CD14-positive monocyte (primary cell): ENCODE results near the gene LETM1. TPM values are rescaled to one million over a fixed set of nuclear protein-coding genes. Genes with fewer than 3 reads are reported as not detected.

Source experiments
- DNase-seq, 3 donors: peaks; one replicate each; pipeline ENCODE4 v3.0.0-alpha.2; 2011 to 2022
- H2AFZ ChIP-seq: 2 replicates; pipeline ENCODE4 v1.6.0; 2012; ENCODE audit warnings: mild to moderate bottlenecking, low read depth, low read length, inconsistent platforms; ENCODE audit not compliant: insufficient read depth, poor library complexity, severe bottlenecking
- H3K27ac ChIP-seq, 2 donors: 1 replicate in 1 of 2; 2 replicates in 1 of 2; pipeline ENCODE4 v1.5.1; 2012 to 2013; ENCODE audit warnings: low read length in 2 of 2, control low read depth in 1 of 2, inconsistent platforms in 1 of 2, low read depth in 1 of 2, mild to moderate bottlenecking in 1 of 2
- H3K27me3 ChIP-seq, 2 donors: one replicate each; pipeline versions ENCODE4 v1.6.0 to v1.6.1; 2011 to 2013; ENCODE audit warnings: low read length in 2 of 2; ENCODE audit not compliant: control insufficient read depth in 2 of 2, insufficient read depth in 2 of 2
- H3K36me3 ChIP-seq, 2 donors: replicated peaks in 1 of 2; 1 replicate in 1 of 2; 2 replicates in 1 of 2; pipeline versions ENCODE4 v1.5.1 to v1.6.1; 2012 to 2013; ENCODE audit warnings: low read length in 2 of 2, control low read depth in 1 of 2, inconsistent platforms in 1 of 2, mild to moderate bottlenecking in 1 of 2; ENCODE audit not compliant: insufficient read depth in 2 of 2, control insufficient read depth in 1 of 2
- H3K4me1 ChIP-seq, 2 donors: 1 replicate in 1 of 2; 2 replicates in 1 of 2; pipeline versions ENCODE4 v1.5.1 to v1.6.1; 2012 to 2013; ENCODE audit warnings: low read length in 2 of 2, control low read depth in 1 of 2, inconsistent platforms in 1 of 2, mild to moderate bottlenecking in 1 of 2, moderate library complexity in 1 of 2; ENCODE audit not compliant: insufficient read depth in 2 of 2, control insufficient read depth in 1 of 2
- H3K4me2 ChIP-seq: replicated peaks from 2 replicates; pipeline ENCODE3; 2012; ENCODE audit warnings: low read length, moderate library complexity, mild to moderate bottlenecking; ENCODE audit not compliant: poor library complexity, severe bottlenecking; ENCODE audit errors: extremely low read depth
- H3K4me3 ChIP-seq, 3 experiments: fragments of 200-600 bp in 1 of 3; sonication (generic) in 1 of 3; replicated peaks in 1 of 3; 1 replicate in 2 of 3; 2 replicates in 1 of 3; pipeline ENCODE4 v1.5.1; 2011 to 2013; ENCODE audit warnings: low read length in 3 of 3, mild to moderate bottlenecking in 3 of 3, control low read depth in 2 of 3, low read depth in 2 of 3, inconsistent platforms in 1 of 3, moderate library complexity in 1 of 3
- H3K79me2 ChIP-seq: 2 replicates; pipeline ENCODE4 v1.6.0; 2012; ENCODE audit warnings: mild to moderate bottlenecking, control low read depth, inconsistent platforms, low read length, moderate library complexity; ENCODE audit not compliant: insufficient read depth
- H3K9ac ChIP-seq: 2 replicates; pipeline ENCODE4 v1.6.0; 2017; ENCODE audit warnings: low read length, mild to moderate bottlenecking; ENCODE audit not compliant: insufficient read depth, poor library complexity, severe bottlenecking
- H3K9me3 ChIP-seq, 2 donors: replicated peaks in 1 of 2; 1 replicate in 1 of 2; 2 replicates in 1 of 2; pipeline versions ENCODE4 v1.5.1 to v1.6.1; 2012 to 2013; ENCODE audit warnings: low read length in 2 of 2, control low read depth in 1 of 2; ENCODE audit not compliant: control insufficient read depth in 1 of 2, insufficient read depth in 1 of 2
- H4K20me1 ChIP-seq: 2 replicates; pipeline ENCODE4 v1.6.0; 2012; ENCODE audit warnings: mild to moderate bottlenecking, low read length, control low read depth, moderate library complexity; ENCODE audit not compliant: insufficient read depth
- H3K27ac Mint-ChIP-seq, 7 donors: one replicate each; pipeline ENCODE4 v1.8.0; 2020; ENCODE audit warnings: mild to moderate bottlenecking in 7 of 7, mixed read lengths in 7 of 7, moderate library complexity in 6 of 7, inconsistent platforms in 2 of 7
- H3K27me3 Mint-ChIP-seq, 3 donors: one replicate each; pipeline ENCODE4 v1.8.0; 2021 to 2022; ENCODE audit warnings: low read depth in 3 of 3, mild to moderate bottlenecking in 3 of 3, mixed read lengths in 3 of 3, moderate library complexity in 3 of 3, inconsistent platforms in 1 of 3
- H3K36me3 Mint-ChIP-seq, 2 donors: one replicate each; pipeline ENCODE4 v1.8.0; 2020; ENCODE audit warnings: mixed read lengths in 2 of 2, inconsistent platforms in 1 of 2, mild to moderate bottlenecking in 1 of 2
- H3K4me1 Mint-ChIP-seq: one replicate; pipeline ENCODE4 v1.8.0; 2020; ENCODE audit warnings: mild to moderate bottlenecking, mixed read lengths
- H3K4me3 Mint-ChIP-seq, 2 donors: one replicate each; pipeline ENCODE4 v1.8.0; 2020; ENCODE audit warnings: mild to moderate bottlenecking in 2 of 2, mixed read lengths in 2 of 2, moderate library complexity in 1 of 2
- H3K9me3 Mint-ChIP-seq, 7 donors: one replicate each; pipeline ENCODE4 v1.8.0; 2020 to 2022; ENCODE audit warnings: mixed read lengths in 7 of 7, mild to moderate bottlenecking in 6 of 7, moderate library complexity in 6 of 7, inconsistent platforms in 2 of 7
- WGBS: methylation state at CpG from one replicate; pipeline ENCODE4 v1.1.5; 2013; ENCODE audit warnings: missing lambda C conversion rate; ENCODE audit not compliant: insufficient coverage; 5-methylcytosine and 5-hydroxymethylcytosine counted together
- intact Hi-C, 2 donors: fragments of 100-400 bp; cut with micrococcal nuclease; formaldehyde crosslinking; loops; one replicate each; pipeline versions ENCODE4 v1.15.0 to v1.15.1; 2023
- polyA plus RNA-seq, 3 donors: library from polyadenylated mRNA; depleted of rRNA in 1 of 3; unstranded in 2 of 3; stranded (reverse) in 1 of 3; fragments of 300-500 nt in 2 of 3; fragments of >200 nt in 1 of 3; fragmentation: Illumina TruSeq in 2 of 3; gene quantifications; 1 replicate in 2 of 3; 2 replicates in 1 of 3; pipeline ENCODE4 v1.2.3, GENCODE V29; 2012 to 2021
- TF ChIP-seq, protein P1 (sequence below): fragments of 200-600 bp; IDR thresholded peaks from one replicate; pipeline ENCODE4 v1.8.0; 2022; ENCODE audit warnings: antibody characterized with exemption, mild to moderate bottlenecking

Gene LETM1
- polyA plus RNA-seq, 3 donors, result 6.2 to 18.6 (median 9.0) TPM

DNA sequence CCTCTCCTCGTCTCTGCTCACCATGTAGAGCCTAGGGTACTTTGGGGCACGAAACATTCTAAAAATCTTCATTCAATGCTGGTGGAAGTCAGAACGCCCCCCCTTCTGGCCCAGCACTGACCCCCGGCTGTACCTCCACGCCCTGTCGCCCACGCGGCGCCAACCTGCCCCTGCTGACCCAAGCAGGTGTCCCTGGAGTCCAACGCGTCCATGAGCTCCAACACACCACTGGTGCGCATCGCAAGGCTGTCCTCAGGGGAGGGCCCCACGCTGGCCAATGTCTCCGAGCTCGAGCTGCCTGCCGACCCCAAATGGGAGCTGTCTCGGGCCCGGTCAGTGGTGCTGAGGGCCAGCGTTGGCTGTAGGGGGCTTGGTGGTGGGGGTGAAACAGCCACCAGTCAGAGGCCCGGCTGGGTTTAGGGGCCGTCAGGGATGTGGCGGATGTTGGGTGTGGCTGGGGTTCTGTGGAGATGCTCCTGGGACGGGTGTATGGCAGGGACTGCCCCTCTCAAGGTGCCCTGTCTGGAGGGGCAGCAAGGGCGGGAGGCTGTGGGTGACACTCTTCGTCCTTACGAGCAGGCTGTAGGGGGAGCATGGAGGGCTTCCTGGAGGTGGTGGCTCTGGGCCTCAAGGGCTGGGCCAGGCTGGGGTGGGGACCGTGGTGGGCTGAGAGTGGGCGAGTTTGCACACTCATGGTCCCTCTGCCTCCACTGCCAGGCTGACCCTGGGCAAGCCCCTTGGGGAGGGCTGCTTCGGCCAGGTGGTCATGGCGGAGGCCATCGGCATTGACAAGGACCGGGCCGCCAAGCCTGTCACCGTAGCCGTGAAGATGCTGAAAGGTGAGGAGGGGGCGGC is 51.1 kb downstream of the LETM1 start:
- no peak for DNase-seq
- H3K9ac ChIP-seq, result no peak overlapping the region
- H2AFZ ChIP-seq, result no peak overlapping the region
- no peak overlapping the region for H3K27ac ChIP-seq
- H3K36me3 ChIP-seq, result no peaks in the 10 kb centered on the region
- H3K4me1 Mint-ChIP-seq, result peaks cover 2% of the 10 kb centered on the region
- no peaks in the 10 kb centered on the region for H3K79me2 ChIP-seq
- no peak overlapping the region for H3K4me3 ChIP-seq
- intact Hi-C loops, result loop anchor here in 1 of 2 donors (5.0 kb wide), 1 partner anchor 53 kb away; no protein-coding TSS in a partner anchor
- no peaks in the 10 kb centered on the region for H3K9me3 ChIP-seq
- WGBS, result 94% methylated on average over 27 of the region's 37 CpGs
- H3K27me3 ChIP-seq, result no peaks in the 10 kb centered on the region
- peaks cover 0 to 11% (median 7%) of the 10 kb centered on the region in 3 donors for H3K27me3 Mint-ChIP-seq
- peaks cover 4% of the 10 kb centered on the region for H4K20me1 ChIP-seq
- peaks cover 0 to 6% (median 0%) of the 10 kb centered on the region in 7 donors for H3K9me3 Mint-ChIP-seq
- no peaks in the 10 kb centered on the region for H3K36me3 Mint-ChIP-seq
- no peak overlapping the region for H3K4me3 Mint-ChIP-seq
- no peak overlapping the region for H3K4me2 ChIP-seq
- TF ChIP-seq, protein P1, sequence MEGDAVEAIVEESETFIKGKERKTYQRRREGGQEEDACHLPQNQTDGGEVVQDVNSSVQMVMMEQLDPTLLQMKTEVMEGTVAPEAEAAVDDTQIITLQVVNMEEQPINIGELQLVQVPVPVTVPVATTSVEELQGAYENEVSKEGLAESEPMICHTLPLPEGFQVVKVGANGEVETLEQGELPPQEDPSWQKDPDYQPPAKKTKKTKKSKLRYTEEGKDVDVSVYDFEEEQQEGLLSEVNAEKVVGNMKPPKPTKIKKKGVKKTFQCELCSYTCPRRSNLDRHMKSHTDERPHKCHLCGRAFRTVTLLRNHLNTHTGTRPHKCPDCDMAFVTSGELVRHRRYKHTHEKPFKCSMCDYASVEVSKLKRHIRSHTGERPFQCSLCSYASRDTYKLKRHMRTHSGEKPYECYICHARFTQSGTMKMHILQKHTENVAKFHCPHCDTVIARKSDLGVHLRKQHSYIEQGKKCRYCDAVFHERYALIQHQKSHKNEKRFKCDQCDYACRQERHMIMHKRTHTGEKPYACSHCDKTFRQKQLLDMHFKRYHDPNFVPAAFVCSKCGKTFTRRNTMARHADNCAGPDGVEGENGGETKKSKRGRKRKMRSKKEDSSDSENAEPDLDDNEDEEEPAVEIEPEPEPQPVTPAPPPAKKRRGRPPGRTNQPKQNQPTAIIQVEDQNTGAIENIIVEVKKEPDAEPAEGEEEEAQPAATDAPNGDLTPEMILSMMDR, result no peak
- H3K27ac Mint-ChIP-seq, result no peak overlapping the region
- H3K4me1 ChIP-seq, result no peaks in the 10 kb centered on the region

DNA sequence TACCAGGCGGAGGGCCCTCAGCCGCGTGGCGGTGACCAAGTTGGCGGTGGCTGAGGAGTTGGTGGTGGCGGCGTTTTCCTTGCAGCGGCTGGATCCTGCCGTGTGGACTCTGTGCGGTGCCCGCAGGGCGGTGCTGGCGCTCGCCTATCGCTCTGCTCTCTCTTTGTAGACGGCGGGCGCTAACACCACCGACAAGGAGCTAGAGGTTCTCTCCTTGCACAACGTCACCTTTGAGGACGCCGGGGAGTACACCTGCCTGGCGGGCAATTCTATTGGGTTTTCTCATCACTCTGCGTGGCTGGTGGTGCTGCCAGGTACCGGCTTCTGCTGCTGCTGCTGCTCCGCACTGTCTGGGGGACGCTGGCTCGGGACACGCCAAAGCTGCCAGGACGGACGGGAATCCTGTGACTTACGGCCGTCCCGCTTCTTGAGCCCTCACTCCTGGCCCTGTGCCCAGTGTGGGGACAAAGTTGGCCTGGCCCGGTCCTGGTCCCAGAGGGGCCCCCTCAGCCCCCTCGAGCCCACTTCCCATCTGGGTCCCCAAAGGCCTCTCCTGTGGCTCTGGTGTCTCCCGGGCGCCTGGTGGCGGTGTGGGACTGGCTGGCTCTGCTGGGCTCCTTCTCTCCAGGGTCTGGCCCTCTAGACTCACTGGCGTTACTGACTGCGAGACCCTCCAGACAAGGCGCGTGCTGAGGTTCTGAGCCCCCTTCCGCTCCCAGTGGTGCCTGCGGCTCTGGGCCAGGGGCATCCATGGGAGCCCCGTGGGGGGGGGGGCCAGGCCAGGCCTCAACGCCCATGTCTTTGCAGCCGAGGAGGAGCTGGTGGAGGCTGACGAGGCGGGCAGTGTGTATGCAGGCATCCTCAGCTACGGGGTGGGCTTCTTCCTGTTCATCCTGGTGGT is 52.2 kb downstream of the LETM1 start:
- Histone ChIP-seq H2AFZ (no peak overlapping the region), H3K4me1 (no peaks in the 10 kb centered on the region), H3K36me3 (no peaks in the 10 kb centered on the region), H3K27me3 (no peaks in the 10 kb centered on the region), H3K9ac (no peak overlapping the region), H4K20me1 (no peaks in the 10 kb centered on the region), H3K9me3 (no peaks in the 10 kb centered on the region), H3K27ac (no peak overlapping the region), H3K4me2 (no peak overlapping the region), H3K4me3 (no peak overlapping the region), H3K79me2 (no peaks in the 10 kb centered on the region)
- H3K4me3 Mint-ChIP-seq, result no peak overlapping the region
- TF ChIP-seq, protein P1, result no peak
- peaks cover 0 to 6% (median 0%) of the 10 kb centered on the region in 7 donors for H3K9me3 Mint-ChIP-seq
- no peaks in the 10 kb centered on the region for H3K36me3 Mint-ChIP-seq
- no peak overlapping the region for H3K27ac Mint-ChIP-seq
- peaks cover under 1 to 11% (median 8%) of the 10 kb centered on the region in 3 donors for H3K27me3 Mint-ChIP-seq
- WGBS, result 93% methylated on average over 47 of the region's 51 CpGs
- DNase-seq, result no peak
- intact Hi-C loops, result no loop called here
- peaks cover 2% of the 10 kb centered on the region for H3K4me1 Mint-ChIP-seq
